HG03378 (cell line): Measurements from ENCODE around the gene VWA8.
"Not testable (repeated sequence)": the region's sequence is repeated elsewhere in the genome, so short reads cannot be mapped to it uniquely, and the experiment has no call there.

Source experiments
- ATAC-seq: cut with Tn5 transposase; IDR thresholded peaks from one replicate; pipeline ENCODE4 v1.9.1; 2021; ENCODE audit warnings: mild to moderate bottlenecking, moderate library complexity; ENCODE audit not compliant: unreplicated experiment

The VWA8 gene

DNA sequence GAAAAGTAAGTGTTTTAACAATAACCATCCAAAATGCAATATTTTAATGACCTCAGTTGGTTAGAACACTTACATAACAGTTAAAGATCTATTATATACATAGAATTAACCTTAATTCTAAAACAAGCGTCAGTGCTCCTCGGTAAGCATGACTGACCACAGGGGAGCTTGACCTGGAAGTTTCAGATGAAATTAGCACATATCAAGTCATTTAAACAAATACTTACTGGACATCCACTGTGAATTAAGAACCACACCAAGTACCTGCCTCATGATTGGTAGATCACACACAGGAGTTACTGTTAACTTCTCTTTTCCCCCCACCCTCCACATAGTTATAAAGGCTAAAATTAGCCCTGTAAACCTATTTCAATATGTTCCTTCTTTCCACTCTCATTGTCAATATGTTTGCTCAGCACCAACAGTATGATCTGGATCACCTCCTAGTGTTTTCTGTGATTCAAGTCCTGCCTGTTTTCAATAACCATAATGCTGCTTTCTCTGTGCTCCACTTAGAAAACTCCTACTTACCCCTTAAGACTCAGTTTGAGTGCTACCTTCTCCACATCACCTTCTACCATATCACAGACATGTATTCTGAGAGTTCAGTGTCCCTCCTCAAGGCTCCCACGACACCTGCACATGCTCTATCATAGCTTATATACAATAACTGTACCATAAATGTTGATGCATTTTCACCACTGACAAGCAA lies 209.0 kb downstream of the VWA8 start:
- ATAC-seq: no peak

DNA sequence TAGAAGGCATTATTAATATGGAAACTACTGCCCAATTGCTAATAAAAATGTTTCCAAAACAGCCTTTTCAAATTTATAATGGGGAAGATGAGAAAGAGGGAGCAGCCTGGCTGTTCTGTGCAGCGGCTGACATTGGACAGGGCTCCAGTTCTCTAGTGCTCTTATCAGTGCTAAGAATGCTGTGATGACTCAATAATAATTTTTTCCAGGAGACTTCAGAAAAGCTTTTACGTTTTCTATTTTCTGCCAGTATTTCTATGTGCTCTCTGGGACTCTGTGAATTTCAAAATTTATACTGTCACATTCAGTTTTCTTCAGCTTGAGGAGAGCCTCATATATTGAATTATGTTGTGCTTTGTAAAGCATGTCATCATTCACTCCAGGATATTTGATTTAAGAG lies 209.6 kb downstream of the VWA8 start:
- ATAC-seq: no peak

DNA sequence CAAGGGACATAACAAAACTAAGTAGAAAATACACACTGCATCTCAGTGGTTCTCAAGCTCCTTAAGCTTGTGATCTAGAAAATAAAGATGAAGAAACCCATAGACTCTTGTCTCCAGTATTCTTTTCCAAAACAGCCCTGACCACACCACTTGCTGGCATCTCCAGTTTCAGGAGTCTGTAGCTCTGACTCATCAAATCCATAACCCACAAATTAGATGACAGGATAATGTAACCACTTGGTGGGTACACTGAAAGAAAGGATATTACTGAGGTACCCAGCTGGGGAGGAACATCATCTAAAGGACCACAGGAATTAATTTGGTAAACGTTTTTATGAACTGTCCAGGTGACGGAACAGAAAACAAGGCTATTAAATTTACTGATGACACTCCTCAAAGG lies 214.7 kb downstream of the VWA8 start:
- ATAC-seq: no peak

DNA sequence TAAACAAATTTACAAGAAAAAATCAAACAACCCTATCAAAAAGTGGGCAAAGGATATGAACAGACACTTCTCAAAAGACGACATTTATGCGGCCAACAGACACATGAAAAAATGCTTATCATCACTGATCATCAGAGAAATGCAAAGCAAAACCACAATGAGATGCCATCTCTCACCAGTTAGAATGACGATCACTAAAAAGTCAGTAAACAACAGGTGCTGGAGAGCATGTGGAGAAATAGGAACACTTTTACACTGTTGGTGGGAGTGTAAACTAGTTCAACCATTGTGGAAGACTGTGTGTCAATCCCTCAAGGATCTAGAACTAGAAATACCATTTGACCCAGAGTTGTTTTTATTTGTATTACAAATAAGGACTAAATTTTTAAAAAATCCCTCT lies 215.4 kb downstream of the VWA8 start:
- ATAC-seq: not testable (repeated sequence)

DNA sequence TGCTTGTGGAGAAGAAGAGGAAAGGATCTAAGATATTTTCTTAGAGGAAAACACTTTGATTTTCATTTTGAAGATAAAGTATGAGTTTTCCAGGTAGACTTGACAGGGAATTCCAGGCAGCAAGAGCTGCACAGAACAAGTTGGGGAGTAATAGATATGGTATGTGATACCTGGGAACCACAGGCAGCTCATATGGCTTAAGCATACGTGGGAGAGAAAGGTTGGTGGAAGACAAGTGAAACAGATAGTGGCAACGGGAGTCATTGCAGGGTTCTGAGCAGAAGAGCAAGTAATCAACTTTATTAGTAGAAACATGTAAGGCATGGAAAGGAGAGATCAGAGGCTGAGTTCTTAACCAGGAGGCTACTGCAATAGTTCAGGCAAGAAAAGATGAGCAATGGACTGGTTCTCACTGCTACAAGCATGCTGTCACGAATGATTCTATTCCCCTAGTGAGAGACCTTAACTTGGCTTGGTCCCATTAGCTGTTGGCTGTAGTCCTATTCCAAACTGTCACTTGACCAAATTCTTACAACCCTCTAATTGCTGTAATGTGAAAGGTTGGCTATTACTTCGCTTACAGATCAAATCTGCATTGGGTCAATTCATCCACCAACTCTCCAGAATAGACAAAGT lies 217.9 kb downstream of the VWA8 start:
- no peak for ATAC-seq

DNA sequence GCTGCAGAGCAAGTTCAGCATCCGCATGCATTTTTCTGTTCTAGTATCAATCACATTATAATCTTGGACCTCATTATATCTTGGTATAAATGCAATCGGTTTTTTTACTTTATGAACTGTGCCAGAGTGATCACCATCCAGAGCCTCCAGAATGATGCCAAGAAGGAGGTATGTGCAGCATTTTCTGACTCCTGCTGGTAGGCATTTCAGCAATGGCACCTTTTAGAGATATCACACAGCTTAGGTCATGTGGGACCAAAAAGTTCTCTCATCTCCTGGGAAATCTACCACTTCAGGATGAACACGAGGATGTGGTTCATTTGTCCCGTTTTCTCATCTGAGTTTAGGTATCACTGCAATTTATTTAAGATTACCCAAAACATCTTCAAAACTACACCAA lies 220.4 kb downstream of the VWA8 start:
- ATAC-seq: no peak

DNA sequence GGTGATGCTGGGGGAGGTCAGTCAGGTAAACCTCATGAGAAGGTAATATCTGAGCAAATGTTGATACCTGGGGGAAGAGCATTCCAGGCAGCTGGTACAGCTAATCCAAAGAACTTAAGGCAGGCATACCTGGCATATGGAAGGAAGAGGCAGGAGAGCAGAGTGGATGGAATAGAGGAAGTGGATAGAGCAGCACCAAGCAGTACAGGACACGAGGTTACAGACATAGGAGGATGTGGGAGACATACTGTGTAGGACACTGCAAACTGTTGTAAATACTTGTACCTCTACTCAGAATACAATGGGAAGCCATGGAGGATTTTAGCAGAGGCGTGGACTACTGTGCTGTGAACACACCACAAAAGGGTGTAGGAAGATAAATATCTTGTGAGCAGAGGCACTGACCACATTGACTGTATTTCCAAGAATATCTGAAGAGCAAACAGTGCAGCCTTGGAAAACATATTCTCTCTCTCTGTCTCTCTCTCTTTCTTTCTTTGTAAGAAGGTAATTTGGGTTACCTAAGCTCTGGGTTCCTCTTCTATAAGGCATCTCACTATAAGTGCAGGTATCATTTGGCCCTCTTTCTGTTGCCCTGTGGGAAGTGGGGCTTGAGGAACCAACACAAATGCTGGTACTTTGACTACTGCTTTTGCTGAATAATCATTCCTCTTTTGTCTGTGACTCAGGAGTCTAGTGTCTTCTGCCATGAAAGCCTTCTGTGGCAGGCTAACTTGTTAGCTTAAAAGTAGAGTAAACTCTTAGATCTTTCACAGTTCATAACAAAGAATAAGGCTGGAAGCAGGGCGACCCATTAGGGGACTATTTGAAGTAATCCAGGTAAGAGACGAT lies 238.0 kb downstream of the VWA8 start:
- ATAC-seq: no peak

DNA sequence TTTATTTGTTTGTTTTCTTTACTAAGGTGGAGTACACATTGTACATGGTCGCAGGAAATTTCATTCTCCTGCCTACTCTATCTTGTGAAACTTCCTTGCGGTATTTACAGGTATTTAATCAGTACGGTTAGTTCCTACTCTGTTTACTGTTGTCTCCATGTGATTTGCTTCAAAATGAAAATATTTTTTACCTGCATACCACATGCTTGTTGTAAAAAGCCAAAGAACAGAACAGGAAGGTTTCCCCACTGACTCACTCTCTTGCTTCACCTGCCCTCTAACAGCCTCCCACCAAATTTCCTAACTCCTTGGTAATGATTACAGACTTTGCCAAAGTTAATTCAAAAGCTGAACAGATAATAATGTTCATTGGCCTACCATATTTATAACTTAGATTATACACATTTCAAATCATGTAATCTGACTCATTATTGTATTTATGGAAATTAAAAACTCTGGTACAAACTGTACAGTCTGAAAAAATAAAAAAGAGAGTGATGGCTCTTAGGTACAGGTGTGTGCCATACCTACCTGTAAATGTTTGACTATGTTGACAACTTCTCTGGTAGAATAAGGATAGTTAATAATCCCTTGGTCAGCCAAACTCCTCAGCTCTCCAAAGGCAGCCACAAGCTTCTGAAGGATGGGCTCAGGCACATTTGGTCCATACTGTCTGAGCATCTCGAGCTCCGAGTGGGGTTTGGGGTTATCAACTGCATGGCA lies 239.9 kb downstream of the VWA8 start:
- no peak for ATAC-seq

DNA sequence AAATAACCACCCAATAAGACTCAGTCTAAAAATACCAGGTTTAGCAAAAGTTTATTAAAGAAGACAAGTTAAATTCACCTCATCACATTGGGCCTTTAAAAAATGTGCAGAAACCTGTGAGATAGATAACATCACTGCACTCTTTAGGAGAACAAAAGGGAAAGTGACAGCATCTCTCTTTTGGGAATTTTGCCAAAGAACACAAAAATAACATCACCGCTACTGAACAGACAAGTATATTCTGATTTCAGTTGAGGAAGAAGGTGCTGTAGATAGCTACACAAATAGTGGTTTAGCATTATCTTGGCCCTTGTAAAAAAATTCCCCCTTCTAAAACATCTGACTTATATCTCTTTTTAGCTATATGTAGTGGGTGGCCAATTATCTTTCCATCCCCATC lies 244.7 kb downstream of the VWA8 start:
- no peak for ATAC-seq

DNA sequence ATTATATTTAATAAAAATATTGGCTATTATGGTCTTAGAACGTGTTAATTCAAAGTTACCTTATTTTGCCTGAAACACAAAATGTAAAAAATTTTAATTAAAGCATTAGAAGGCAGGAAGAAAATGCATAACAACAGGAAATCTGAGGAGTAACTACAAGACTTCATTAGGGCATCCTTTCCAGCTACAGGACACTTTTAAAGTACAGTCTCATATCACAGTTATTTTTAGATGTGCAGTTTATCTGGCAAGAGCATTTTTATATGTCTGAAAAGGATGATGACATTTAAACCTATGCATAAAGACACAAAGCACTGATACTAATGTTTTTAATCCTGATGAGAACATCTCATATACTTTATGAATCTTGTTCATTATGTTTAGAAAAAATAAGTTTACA lies 247.5 kb downstream of the VWA8 start:
- ATAC-seq: no peak

DNA sequence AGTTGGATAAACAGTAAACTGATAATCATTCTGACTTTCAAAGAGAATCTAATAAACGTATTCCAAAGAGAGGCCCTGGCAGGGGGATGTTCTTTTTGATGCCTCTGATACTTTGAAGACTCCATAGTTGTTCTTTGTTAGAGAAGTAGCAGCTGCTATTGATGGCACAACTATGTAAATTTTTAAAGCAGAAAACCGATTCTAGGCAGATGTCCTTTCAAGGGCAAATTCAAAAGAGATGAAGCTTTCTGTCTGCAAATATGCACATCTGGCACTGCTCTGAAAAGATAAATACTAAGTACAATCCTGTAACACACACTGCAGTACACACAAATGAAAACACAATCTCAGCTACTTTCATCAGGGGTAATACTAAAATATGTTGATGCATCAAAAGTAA lies 250.1 kb downstream of the VWA8 start:
- ATAC-seq: no peak

DNA sequence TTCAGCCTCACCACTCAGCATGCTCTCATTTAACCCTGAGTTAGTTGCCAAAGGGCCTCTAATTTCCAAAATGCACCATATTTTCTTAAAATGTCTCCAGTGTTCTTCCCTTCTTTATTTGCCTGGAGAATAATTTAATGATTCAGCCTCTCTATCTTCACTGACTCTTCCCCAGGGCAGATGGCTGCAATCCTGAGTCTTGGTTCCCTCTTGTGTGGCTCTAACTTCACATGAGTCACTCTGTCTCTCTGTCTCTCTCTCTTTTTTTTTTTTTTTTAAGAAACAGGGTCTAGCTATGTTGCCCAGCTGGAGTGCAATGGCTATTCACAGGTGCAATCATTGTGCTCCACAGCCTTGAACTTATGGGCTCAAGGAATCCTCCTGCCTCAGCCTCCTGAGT lies 251.4 kb downstream of the VWA8 start:
- no peak for ATAC-seq

DNA sequence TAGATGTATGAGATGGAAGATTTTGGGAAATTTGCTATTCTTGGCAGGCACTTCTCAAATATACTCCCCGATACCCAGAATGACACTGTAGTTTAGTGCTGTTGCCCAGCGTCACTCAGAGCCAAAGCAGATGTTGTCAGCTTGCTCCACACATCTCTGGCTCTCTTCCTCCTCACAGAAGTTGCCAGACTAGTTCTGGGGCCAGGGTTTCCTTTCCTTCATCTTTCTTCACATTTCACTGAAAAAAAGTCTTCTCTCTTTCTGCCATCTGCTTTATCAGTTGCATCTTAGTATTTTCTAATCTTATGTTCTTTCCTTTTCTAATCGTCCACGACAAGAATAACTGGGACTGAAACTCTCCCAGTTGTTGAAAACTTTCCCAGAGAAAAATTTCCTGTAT lies 252.2 kb downstream of the VWA8 start:
- ATAC-seq: no peak

DNA sequence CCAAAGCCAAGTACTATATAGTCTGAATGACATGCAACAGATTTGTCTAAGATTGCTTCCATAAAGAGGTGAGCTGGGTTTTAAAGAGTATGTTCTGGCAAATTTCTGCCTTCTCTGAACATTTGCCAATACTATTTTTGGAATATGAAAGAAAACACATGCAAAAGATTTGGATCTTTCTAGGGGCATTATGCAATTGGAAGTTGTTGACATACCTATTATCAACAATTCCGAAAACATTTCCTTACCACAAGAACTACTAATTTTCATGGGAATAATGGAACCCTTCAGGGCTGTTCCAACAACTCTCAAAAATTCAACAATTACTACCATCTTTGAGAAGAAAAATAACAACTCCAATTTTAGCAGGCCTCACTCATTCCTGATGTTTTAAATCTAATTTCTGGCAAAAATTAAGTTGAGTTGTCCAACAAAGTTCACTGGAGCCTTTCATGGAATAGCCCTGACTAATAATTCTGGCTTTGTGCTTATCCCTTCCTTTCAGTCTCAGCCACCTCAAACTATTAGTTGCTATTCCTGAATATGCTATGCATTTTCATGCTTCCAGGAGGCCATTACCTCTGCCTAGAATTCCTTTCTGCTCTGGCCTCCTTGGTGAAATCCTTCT lies 253.6 kb downstream of the VWA8 start:
- ATAC-seq: no peak

DNA sequence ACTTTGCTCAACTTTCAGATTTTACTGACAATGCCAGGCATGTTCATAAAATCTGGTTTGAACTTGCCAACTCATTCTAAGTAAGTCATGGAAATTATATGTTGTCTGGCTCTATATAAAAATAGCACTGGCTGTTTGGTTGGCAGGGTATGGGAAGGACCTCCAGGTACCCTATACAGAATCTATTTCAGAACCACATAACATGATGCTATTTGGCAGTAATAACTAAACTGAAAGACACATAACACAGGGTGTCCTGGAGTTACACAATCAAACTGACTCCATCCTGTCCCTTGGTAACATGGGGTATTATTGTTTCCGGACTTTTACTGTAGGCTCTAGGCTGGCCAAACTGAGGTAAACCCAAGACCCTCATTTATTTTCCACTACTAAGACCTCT lies 254.8 kb downstream of the VWA8 start:
- ATAC-seq: no peak

DNA sequence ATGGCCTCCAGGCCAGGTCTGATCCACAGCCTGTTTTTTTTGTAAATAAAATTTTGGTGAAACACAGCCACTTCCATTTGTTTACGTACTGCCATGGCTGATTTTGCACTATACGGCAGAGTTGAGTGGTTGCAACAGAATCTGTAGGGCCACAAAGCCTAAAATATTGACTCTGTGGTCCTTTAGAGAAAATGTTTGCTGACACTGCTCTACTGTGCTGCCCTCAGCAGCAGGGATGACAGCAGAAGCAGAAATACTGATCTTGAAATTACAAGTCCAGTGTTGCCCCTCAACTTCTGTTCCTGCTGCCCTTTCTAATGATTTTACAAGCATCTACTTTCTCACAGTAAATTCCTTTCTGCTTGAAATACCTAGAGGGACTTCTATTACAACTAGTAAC lies 258.4 kb downstream of the VWA8 start:
- ATAC-seq: no peak

DNA sequence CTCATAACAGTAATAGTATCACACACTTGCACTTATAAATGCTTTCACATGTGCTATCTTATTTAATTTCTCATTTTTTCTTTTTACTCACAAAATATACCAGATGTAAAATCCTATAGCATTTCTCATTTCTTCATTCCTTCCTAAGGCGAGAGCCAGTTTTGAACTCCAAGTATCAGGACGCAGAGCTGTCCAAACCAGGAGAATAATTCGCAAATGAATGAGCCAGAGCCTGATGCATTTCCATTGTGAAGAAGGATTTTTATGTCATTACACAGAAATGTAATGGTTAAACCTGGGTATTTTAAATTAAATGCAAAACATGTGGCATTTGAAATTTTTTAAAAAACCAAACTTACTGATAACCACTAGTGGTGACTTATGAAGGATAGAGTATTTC lies 259.2 kb downstream of the VWA8 start:
- no peak for ATAC-seq

DNA sequence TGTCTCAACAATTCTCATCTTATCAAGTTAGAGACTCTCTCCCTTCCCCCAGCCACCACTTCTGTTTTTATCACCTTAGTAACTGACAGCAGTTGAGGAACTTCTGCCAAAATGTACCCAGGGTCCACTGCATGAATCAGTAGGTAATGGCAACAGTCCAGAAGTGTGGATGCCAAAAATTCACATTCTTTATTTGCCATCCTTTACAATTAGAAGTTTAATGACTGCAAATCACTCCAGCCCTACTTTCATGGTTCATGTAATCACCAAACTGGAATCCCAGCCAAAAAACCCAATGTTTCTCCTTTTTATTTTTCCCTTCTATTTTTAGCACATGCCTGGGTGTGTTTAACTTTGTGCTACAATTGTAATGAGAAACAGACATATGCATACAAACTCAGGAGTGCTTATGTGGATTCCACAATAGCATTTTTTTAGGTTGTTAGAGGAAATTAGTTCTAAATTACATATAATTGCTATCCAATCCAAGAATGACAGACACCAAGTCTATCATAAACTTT lies 260.1 kb downstream of the VWA8 start:
- no peak for ATAC-seq

DNA sequence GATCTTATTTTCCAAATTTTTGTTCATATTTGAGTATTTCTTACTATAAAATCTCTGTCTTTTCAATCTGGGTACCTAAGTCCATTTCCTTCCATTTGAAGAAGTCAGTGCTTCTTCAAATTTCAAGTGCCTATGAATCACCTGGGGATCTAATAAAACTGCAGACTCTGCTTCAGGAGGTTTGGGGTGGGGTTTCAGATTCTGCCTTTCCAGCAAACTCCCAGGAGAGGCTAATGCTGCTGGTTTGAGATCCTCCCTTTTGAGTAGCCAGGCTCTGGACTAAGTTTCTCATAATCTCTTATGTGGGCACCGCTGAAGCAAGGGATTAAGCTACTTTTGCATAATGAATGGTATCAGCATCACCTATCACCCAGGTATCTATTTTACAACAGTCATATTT lies 261.1 kb downstream of the VWA8 start:
- no peak for ATAC-seq

DNA sequence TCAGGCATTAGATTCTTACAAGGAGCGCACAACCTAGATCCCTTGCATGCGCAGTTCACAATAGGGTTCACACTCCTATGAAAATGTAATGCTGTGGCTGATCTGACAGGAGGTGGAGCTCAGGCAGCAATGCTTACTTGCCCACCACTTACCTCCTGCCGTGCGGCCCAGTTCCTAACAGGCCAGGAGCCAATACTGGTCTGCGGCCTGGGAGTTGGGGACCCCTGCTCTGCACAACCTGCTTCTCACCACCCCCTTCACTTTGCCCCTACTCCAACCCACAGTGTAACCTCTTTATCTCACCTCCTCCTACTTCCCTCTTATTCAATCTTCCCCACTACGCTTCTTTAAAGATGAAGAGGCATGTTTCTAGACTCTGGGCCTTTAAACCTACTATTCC lies 263.3 kb downstream of the VWA8 start:
- ATAC-seq: no peak
